Measurements from ENCODE around the gene CACNA1I. TPM values are rescaled to one million over a fixed set of nuclear protein-coding genes. Genes with fewer than 3 reads are reported as not detected.
A peak's percentile ranks its signal among the peaks of the same experiment; 100 is the strongest.

Gene CACNA1I
- total RNA-seq, 1 donor from 2014 or later: 0.41 TPM

DNA sequence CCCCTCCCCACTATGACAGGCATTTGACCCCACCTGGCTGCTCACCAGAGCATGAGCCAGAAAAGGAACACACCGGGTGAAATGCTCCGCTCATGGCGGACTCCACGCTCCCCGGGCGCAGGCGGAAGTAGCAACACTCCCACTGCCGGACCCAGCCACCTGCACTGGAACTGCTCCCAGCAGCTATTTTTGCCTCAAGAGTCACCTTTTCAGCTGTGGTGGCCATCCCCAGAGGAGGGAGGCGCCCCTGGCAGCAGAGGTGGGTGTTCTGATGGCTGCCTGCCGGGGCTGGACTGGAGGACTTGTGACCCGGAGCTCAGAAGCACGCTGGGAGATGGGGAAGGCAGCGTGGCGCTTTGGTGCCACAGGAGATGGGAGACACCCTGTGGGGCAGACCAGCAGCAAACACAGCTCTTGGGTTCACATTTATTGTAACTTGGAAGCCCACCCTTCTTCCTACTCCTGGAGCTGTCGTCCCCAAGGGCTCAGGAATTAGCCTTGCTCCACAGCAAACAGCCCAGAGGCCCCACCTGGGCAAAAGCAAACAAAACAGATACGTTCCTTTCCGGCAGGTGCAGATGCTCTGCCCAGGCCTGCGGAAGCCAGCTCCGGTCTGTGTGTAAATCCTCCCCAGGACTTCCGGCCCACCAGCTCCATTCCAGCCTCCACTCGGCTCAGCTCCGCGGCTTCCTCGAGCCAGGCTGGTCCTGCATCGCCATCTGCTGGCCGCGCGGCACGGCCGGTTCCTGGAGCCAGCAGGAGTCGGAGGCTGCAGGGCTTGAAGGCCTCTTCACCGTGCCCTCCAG lies 41.7 kb upstream of the CACNA1I start:
- Mint-ChIP-seq H3K4me3 (ENCODE audit: low read depth) (peak overlapping the region; percentile 47), H3K9me3 (ENCODE audit: low read depth) (no peaks in the 10 kb centered on the region), H3K4me1 (ENCODE audit: low read depth) (peaks cover 43% of the 10 kb centered on the region), H3K27me3 (no peaks in the 10 kb centered on the region), H3K27ac (peak overlapping the region; percentile 82), H3K36me3 (ENCODE audit: insufficient read depth) (peaks cover 19% of the 10 kb centered on the region)
- TF ChIP-seq, protein P1, sequence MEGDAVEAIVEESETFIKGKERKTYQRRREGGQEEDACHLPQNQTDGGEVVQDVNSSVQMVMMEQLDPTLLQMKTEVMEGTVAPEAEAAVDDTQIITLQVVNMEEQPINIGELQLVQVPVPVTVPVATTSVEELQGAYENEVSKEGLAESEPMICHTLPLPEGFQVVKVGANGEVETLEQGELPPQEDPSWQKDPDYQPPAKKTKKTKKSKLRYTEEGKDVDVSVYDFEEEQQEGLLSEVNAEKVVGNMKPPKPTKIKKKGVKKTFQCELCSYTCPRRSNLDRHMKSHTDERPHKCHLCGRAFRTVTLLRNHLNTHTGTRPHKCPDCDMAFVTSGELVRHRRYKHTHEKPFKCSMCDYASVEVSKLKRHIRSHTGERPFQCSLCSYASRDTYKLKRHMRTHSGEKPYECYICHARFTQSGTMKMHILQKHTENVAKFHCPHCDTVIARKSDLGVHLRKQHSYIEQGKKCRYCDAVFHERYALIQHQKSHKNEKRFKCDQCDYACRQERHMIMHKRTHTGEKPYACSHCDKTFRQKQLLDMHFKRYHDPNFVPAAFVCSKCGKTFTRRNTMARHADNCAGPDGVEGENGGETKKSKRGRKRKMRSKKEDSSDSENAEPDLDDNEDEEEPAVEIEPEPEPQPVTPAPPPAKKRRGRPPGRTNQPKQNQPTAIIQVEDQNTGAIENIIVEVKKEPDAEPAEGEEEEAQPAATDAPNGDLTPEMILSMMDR (IDR thresholded peaks at IDR 0.05; ENCODE audit: unreplicated experiment): peak; percentile 98
- DNase-seq (ENCODE audit: low spot score, unreplicated experiment): peak; percentile 88

DNA sequence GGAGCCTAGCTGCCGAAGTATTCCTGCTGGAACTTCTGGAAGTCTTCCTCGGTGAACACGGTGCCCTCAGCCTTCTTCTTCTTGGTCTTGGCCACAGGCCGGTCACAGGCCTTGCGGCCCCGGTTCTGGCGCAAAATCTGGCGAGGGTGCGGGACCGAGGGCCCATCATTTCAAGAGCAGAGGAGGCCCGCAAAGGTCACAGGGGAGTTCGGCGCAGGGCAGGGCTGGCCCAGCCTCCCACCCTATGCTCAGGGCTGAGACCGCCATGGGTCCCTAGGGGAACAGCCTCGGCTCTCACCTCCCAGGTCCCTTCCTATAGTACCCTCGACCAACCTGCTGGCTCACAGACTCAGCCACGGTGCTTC lies 41.1 kb upstream of the CACNA1I start:
- Mint-ChIP-seq H3K27me3 (no peaks in the 10 kb centered on the region), H3K27ac (peak overlapping the region; percentile 82), H3K4me1 (ENCODE audit: low read depth) (peaks cover 43% of the 10 kb centered on the region), H3K36me3 (ENCODE audit: insufficient read depth) (peaks cover 15% of the 10 kb centered on the region), H3K9me3 (ENCODE audit: low read depth) (no peaks in the 10 kb centered on the region), H3K4me3 (ENCODE audit: low read depth) (no peak overlapping the region)
- TF ChIP-seq, protein P1 (IDR thresholded peaks at IDR 0.05; ENCODE audit: unreplicated experiment): no peak
- no peak for DNase-seq (ENCODE audit: low spot score, unreplicated experiment)

DNA sequence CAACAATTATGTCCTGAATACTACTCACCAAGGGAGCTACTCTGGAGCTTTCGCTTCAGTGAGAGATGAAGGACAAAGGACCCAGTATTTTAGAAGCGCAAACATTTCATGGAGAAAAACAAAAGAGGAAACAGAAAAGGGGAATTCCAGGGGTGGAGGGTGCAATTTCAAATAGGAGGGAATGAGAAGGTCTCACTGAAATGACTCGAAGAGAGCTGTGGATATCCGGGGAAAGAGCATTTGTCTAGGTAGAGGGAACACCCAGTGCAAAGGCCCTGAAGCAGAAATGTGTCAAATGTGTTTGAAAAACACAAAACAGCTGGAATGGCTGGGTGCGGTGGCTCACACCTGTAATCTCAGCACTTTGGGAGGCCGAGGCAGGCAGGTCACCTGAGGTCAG lies 40.4 kb upstream of the CACNA1I start:
- H3K4me1 Mint-ChIP-seq (ENCODE audit: low read depth): peaks cover 40% of the 10 kb centered on the region

DNA sequence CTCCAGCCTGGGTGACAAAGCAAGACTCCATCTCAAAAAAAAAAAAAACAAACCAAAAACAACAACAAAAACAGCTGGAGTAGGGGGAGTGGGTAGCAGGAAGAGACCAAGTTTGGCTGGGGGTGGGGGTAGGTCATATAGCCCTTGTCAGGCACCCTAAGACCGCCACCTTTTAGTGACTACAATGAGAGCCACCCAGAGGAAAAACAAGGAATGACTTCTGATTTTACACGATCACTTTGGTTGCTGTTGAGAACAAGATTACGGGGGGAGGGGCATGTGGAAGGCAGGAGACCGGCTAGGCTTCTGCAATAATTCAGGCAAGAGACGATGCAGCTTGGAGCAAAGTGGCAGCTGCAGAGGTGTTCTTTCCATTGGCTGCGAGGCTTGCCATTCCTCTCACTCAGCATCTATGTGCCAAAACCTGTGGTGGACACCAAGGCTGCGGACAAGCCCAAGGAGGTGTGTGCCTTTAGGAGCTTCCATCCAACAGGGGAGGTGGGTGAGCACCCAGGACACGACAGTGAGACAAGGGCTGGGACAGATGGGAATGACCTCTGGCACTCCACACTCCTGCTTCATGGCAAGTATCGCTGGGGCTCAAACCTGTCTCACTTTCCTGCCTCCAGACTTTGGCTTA lies 39.7 kb upstream of the CACNA1I start:
- Mint-ChIP-seq H3K9me3 (ENCODE audit: low read depth) (no peaks in the 10 kb centered on the region), H3K4me3 (ENCODE audit: low read depth) (peak overlapping the region; percentile 93), H3K27ac (peak overlapping the region; percentile 81), H3K36me3 (ENCODE audit: insufficient read depth) (peaks cover 6% of the 10 kb centered on the region), H3K4me1 (ENCODE audit: low read depth) (peaks cover 38% of the 10 kb centered on the region), H3K27me3 (no peaks in the 10 kb centered on the region)
- no peak for DNase-seq (ENCODE audit: low spot score, unreplicated experiment)
- TF ChIP-seq, protein P1 (IDR thresholded peaks at IDR 0.05; ENCODE audit: unreplicated experiment): peak; percentile 31

More for the DNA sequence above, 40.4 kb upstream of the CACNA1I start:
- TF ChIP-seq, protein P1 (IDR thresholded peaks at IDR 0.05; ENCODE audit: unreplicated experiment): no peak
- H3K27me3 Mint-ChIP-seq: no peaks in the 10 kb centered on the region
- no peaks in the 10 kb centered on the region for H3K9me3 Mint-ChIP-seq (ENCODE audit: low read depth)
- peak overlapping the region; percentile 37 for H3K4me3 Mint-ChIP-seq (ENCODE audit: low read depth)
- peak overlapping the region; percentile 85 for H3K27ac Mint-ChIP-seq
- DNase-seq (ENCODE audit: low spot score, unreplicated experiment): no peak
- H3K36me3 Mint-ChIP-seq (ENCODE audit: insufficient read depth): peaks cover 10% of the 10 kb centered on the region

- Mint-ChIP-seq H3K27ac (peak within 1 kb of the TSS; percentile 94), H3K4me3 (ENCODE audit: low read depth) (peak within 1 kb of the TSS; percentile 93), H3K9me3 (ENCODE audit: low read depth) (no peaks in the 10 kb centered on the region), H3K36me3 (ENCODE audit: insufficient read depth) (peaks cover 6% of the 10 kb centered on the region), H3K4me1 (ENCODE audit: low read depth) (peaks cover 34% of the 10 kb centered on the region), H3K27me3 (no peaks in the 10 kb centered on the region)
- DNase-seq (ENCODE audit: low spot score, unreplicated experiment): peak; percentile 97
- TF ChIP-seq, protein P1 (IDR thresholded peaks at IDR 0.05; ENCODE audit: unreplicated experiment): no peak
Observed at GRCh38 chr22:39532215-39533073, 38.1 kb upstream of the CACNA1I start, which contains the start of gene RPS19BP1. Gene RPS19BP1 (minus strand): TSS chr22:39532748. CDS start chr22:39532738, 10 bp downstream.

All from progenitor cell of endocrine pancreas (in vitro differentiated cells).